Measurements from ENCODE around the gene IFITM1. TPM values are rescaled to one million over a fixed set of nuclear protein-coding genes. Genes with fewer than 3 reads are reported as not detected.

IFITM1 gene
- total and polyA plus RNA-seq, 9 of the 15 experiments (the other 6 are each of a cell fraction or from before 2014, with no cell fraction given) = 691 to 5,579 (median 974) TPM

GRCh38 chr11:316031-316701 lies 2.3 kb downstream of the IFITM1 start (continued):
- TF ChIP-seq DMBX1 (CRISPR knock-in tag; IDR thresholded peaks at IDR 0.05; ENCODE audit: borderline replicate concordance) (no peak), FUS (optimal IDR thresholded peaks at IDR 0.05; ENCODE audit: low read depth, low read length) (peak; percentile 79), SRF (CRISPR knock-in tag; IDR thresholded peaks at IDR 0.05) (no peak), HDAC1 (IDR thresholded peaks at IDR 0.05) (peak in 1 of 2 experiments; percentile 57; a peak in 1 of 4 replicates), PCBP1 (IDR thresholded peaks at IDR 0.05; ENCODE audit: low read depth, low read length, poor library complexity, severe bottlenecking) (peak; percentile 62), CREB1 (IDR thresholded peaks at IDR 0.05) (no peak), CREB1 (CRISPR knock-in tag; IDR thresholded peaks at IDR 0.05) (no peak), TBP (optimal IDR thresholded peaks at IDR 0.05; ENCODE audit: low read depth, low read length) (no peak), POLR2G (IDR thresholded peaks at IDR 0.05; ENCODE audit: low read depth, low read length) (peak; percentile 80), ZNF239 (CRISPR knock-in tag; IDR thresholded peaks at IDR 0.05) (0 out of 2 replicates have a peak, but pooled peaks have one; percentile 12), ATF7 (IDR thresholded peaks at IDR 0.05) (0 out of 2 replicates have a peak, but pooled peaks have one; percentile 12), ZEB2 (IDR thresholded peaks at IDR 0.05) (no peak), RFX5 (IDR thresholded peaks at IDR 0.05; ENCODE audit: low read depth, low read length) (no peak), SAFB (IDR thresholded peaks at IDR 0.05; ENCODE audit: borderline replicate concordance, low read depth, low read length) (peak; percentile 75), C11orf30 (IDR thresholded peaks at IDR 0.05; ENCODE audit: low read depth) (no peak), HDAC2 (IDR thresholded peaks at IDR 0.05) (0 out of 2 replicates have a peak, but pooled peaks have one; percentile 19), PPARD (CRISPR knock-in tag; IDR thresholded peaks at IDR 0.05) (no peak), PML (IDR thresholded peaks at IDR 0.05; ENCODE audit: low read length) (peak; percentile 16; the same call in 1 of the 2 replicates), ZNF407 (IDR thresholded peaks at IDR 0.05; ENCODE audit: low read depth) (no peak), ZNF431 (CRISPR knock-in tag; IDR thresholded peaks at IDR 0.05) (peak; percentile 66; the same call in 1 of the 2 replicates), ZSCAN32 (CRISPR knock-in tag; IDR thresholded peaks at IDR 0.05) (no peak), E2F3 (CRISPR knock-in tag; IDR thresholded peaks at IDR 0.05) (0 out of 2 replicates have a peak, but pooled peaks have one; percentile 33), U2AF1 (optimal IDR thresholded peaks at IDR 0.05; ENCODE audit: low read depth, low read length) (no peak)

Data from K562 (cell line).